Hepatocyte (in vitro differentiated cells): Measurements from ENCODE around the gene SERPINE1.
"Not testable (repeated sequence)": the region's sequence is repeated elsewhere in the genome, so short reads cannot be mapped to it uniquely, and the experiment has no call there.

Experiments used
- CTCF ChIP-seq: fragments of 200-600 bp; sonication (generic); IDR thresholded peaks from 2 replicates; pipeline ENCODE4 v1.5.1; 2016; ENCODE audit warnings: antibody characterized with exemption, mild to moderate bottlenecking; ENCODE audit not compliant: poor library complexity
- EZH2 ChIP-seq: fragments of 200-600 bp; sonication (generic); IDR thresholded peaks from 2 replicates; pipeline ENCODE4 v1.6.1; 2016; ENCODE audit warnings: antibody characterized with exemption, mild to moderate bottlenecking, borderline replicate concordance
- EZH2phosphoT487 ChIP-seq: fragments of 200-600 bp; sonication (generic); IDR thresholded peaks from one replicate; pipeline ENCODE4 v1.6.1; 2018; ENCODE audit warnings: antibody characterized with exemption, mild to moderate bottlenecking, low read depth, moderate library complexity; ENCODE audit not compliant: unreplicated experiment, severe bottlenecking

GRCh38 chr7:101113140-101113539 is 13.8 kb upstream of the SERPINE1 start:
- not testable (repeated sequence) for TF ChIP-seq CTCF, EZH2, EZH2phosphoT487
